IgD-negative memory B cell (primary cell): Measurements from ENCODE around the gene RYR3. TPM values are rescaled to one million over a fixed set of nuclear protein-coding genes. Genes with fewer than 3 reads are reported as not detected.

Experiments used
- H3K27ac Mint-ChIP-seq, 3 donors: one replicate each; pipeline ENCODE4 v1.8.0; 2020 to 2022; ENCODE audit warnings: mild to moderate bottlenecking in 3 of 3, mixed read lengths in 3 of 3, moderate library complexity in 1 of 3
- H3K27me3 Mint-ChIP-seq: one replicate; pipeline ENCODE4 v1.8.0; 2021; ENCODE audit warnings: mixed read lengths
- H3K36me3 Mint-ChIP-seq: one replicate; pipeline ENCODE4 v1.8.0; 2020; ENCODE audit warnings: mild to moderate bottlenecking, mixed read lengths
- H3K4me1 Mint-ChIP-seq, 3 donors: one replicate each; pipeline ENCODE4 v1.8.0; 2020 to 2022; ENCODE audit warnings: mixed read lengths in 3 of 3, mild to moderate bottlenecking in 1 of 3
- H3K4me3 Mint-ChIP-seq, 4 donors: one replicate each; pipeline ENCODE4 v1.8.0; 2020 to 2022; ENCODE audit warnings: mild to moderate bottlenecking in 4 of 4, mixed read lengths in 4 of 4, moderate library complexity in 3 of 4
- H3K9me3 Mint-ChIP-seq, 3 donors: one replicate each; pipeline ENCODE4 v1.8.0; 2020 to 2021; ENCODE audit warnings: mixed read lengths in 3 of 3, mild to moderate bottlenecking in 1 of 3
- polyA plus RNA-seq: library from polyadenylated mRNA; unstranded; fragments of 300-500 nt; fragmentation: Illumina TruSeq; gene quantifications from one replicate; pipeline ENCODE4 v1.2.3, GENCODE V29; 2021

The RYR3 gene
- polyA plus RNA-seq, 1 donor from 2014 or later = 0.08 TPM

GRCh38 chr15:33852570-33852969 lies 541.8 kb downstream of the RYR3 start:
- no peaks in the 10 kb centered on the region for H3K27me3 Mint-ChIP-seq
- H3K9me3 Mint-ChIP-seq = no peaks in the 10 kb centered on the region
- peaks cover 2% of the 10 kb centered on the region for H3K36me3 Mint-ChIP-seq
- H3K4me1 Mint-ChIP-seq = no peaks in the 10 kb centered on the region
- H3K27ac Mint-ChIP-seq = no peak overlapping the region
- H3K4me3 Mint-ChIP-seq = no peak overlapping the region

DNA sequence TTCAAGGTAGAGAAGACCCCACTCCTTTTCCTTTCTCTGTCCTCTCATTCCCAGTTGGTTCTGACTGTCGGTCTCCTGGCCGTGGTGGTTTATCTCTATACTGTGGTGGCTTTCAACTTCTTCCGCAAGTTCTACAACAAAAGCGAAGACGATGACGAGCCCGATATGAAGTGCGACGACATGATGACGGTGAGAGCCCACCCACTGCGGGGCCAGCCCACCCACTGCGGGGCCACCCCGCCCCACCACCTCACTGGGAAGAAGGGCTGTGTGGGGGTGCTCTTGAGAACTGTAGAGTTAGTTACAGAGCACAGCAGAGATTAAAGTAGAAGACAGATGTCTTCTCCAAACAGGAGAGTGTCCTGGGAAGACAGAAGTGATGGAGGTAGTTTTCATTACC lies 547.0 kb downstream of the RYR3 start:
- Mint-ChIP-seq H3K9me3 (no peaks in the 10 kb centered on the region), H3K36me3 (peaks cover 14% of the 10 kb centered on the region), H3K4me3 (no peak overlapping the region), H3K4me1 (no peaks in the 10 kb centered on the region), H3K27me3 (no peaks in the 10 kb centered on the region), H3K27ac (no peak overlapping the region)

- no peak overlapping the region for H3K27ac Mint-ChIP-seq
- H3K36me3 Mint-ChIP-seq = peaks cover 18% of the 10 kb centered on the region
- no peaks in the 10 kb centered on the region for H3K27me3 Mint-ChIP-seq
- no peaks in the 10 kb centered on the region for H3K9me3 Mint-ChIP-seq
- no peak overlapping the region for H3K4me3 Mint-ChIP-seq
- no peaks in the 10 kb centered on the region for H3K4me1 Mint-ChIP-seq
Observed at GRCh38 chr15:33858836-33859235, 548.1 kb downstream of the RYR3 start.

GRCh38 chr15:33859992-33860545 lies 549.3 kb downstream of the RYR3 start:
- Mint-ChIP-seq H3K4me3 (no peak overlapping the region), H3K27ac (no peak overlapping the region), H3K9me3 (no peaks in the 10 kb centered on the region), H3K36me3 (peaks cover 26% of the 10 kb centered on the region), H3K27me3 (no peaks in the 10 kb centered on the region), H3K4me1 (no peaks in the 10 kb centered on the region)

DNA sequence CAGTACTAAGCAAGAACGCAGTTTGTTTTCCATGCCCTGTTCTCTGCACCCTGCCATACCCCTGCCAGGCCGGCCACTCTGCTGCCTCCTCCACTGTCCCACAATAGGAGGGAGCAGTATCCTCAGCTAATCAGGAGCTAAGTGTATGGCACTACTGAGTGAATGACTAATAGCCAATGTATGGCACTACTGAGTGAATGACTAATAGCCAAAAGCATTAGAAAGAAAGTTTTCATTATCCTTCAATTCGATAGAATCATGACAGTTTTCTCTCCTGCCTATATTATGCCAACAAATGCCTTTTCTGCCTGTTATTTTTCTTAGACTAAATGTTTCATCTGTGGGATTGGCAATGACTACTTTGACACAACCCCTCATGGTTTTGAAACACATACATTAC lies 550.0 kb downstream of the RYR3 start:
- Mint-ChIP-seq H3K36me3 (peaks cover 26% of the 10 kb centered on the region), H3K27me3 (no peaks in the 10 kb centered on the region), H3K27ac (no peak overlapping the region)

DNA sequence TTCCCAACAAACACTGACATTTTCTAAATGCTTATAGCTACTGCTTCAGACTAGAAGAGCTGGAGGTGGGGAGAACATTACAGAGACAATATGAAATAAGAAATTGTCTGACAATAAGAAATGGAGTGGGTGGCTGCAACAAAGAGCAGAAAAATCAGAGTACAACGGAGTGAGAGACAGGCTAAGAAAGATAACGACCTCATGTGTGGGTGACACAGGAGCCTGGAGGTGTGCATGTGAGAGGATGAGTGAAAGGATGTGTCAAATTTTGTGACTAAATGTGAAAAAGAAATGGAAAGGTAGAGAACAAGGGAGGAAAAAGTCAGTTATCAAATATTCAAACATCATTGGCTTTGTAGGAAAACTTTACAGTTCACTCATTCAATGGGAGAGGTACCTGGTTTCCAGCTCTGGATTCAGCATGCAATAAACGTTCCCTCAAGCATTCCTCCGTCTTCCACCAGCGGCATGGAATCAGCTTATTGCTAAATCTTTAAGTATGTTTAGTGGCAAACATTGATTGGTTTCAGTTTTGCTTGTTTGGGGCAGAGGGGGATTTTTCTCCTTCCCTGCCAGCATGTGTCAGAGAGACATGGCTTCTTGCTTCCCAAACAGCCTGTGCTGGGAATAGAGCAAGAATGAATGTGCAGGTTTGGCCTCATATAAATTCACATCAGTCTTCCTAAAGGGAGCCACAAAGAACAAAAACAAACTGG lies 553.8 kb downstream of the RYR3 start:
- no peaks in the 10 kb centered on the region for H3K4me1 Mint-ChIP-seq
- no peaks in the 10 kb centered on the region for H3K9me3 Mint-ChIP-seq
- H3K27me3 Mint-ChIP-seq = no peaks in the 10 kb centered on the region
- peaks cover 22% of the 10 kb centered on the region for H3K36me3 Mint-ChIP-seq
- H3K27ac Mint-ChIP-seq = no peak overlapping the region
- H3K4me3 Mint-ChIP-seq = no peak overlapping the region

More for the DNA sequence above, 550.0 kb downstream of the RYR3 start:
- H3K4me1 Mint-ChIP-seq = no peaks in the 10 kb centered on the region
- no peaks in the 10 kb centered on the region for H3K9me3 Mint-ChIP-seq
- no peak overlapping the region for H3K4me3 Mint-ChIP-seq

- Mint-ChIP-seq H3K36me3 (peaks cover 20% of the 10 kb centered on the region), H3K9me3 (no peaks in the 10 kb centered on the region), H3K4me1 (no peaks in the 10 kb centered on the region), H3K27ac (peak overlapping the region in 1 of 3 donors; percentile 50), H3K4me3 (no peak overlapping the region), H3K27me3 (no peaks in the 10 kb centered on the region)
Observed at GRCh38 chr15:33865416-33865815, 554.6 kb downstream of the RYR3 start.

DNA sequence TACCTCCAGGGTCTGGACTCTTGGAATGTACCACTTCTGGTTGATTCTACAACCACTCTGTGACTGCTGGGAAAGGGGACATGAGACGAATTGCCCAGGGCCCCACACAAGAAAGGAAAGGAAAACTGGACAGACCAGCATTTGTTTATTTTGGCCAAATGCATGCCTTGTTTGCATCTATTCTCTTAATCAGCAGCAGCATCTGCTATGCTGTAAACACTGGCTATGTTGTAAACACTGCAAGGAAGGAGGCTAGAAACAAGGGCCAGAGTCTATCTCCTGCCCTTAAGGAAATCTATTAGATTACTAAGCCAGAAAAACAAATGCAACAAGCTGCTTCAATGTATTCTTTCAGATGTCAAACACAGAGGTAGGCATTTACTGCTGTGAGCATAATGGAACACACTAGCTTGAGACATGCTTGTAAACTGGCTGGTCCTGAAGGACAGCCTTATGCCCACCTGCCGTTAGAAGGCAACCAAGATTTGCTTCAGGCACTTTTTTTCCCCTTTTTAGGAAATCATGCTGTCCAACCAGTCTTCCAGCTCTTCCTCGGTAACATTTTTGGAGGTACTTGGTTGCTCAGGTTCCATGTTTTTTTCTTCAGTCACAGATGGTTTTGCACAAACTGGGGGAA lies 555.5 kb downstream of the RYR3 start:
- H3K36me3 Mint-ChIP-seq = peaks cover 20% of the 10 kb centered on the region
- no peaks in the 10 kb centered on the region for H3K4me1 Mint-ChIP-seq
- no peaks in the 10 kb centered on the region for H3K9me3 Mint-ChIP-seq
- no peak overlapping the region for H3K27ac Mint-ChIP-seq
- H3K4me3 Mint-ChIP-seq = no peak overlapping the region
- no peaks in the 10 kb centered on the region for H3K27me3 Mint-ChIP-seq

DNA sequence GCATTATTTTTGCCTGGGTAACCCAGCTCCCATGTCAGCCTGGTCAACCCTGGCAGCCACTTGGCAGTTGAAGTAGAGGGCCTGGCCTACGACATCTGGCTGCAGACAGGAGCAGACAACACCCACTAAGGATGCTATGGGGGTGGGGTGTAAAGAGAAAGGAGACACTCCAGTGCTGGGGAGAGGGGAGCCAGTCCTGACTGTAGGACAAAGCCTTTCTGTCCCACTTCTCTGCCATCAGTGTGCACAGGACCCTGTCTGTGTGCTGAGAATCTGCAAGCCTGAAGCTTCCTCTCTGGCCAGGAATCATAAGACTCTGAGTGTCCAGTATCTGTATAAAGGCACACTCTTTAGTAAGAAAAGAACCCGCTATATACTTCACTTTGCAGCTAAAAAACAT lies 561.2 kb downstream of the RYR3 start:
- H3K4me1 Mint-ChIP-seq = peaks cover 0 to 6% (median 3%) of the 10 kb centered on the region in 3 donors
- H3K36me3 Mint-ChIP-seq = peaks cover 14% of the 10 kb centered on the region
- no peak overlapping the region for H3K27ac Mint-ChIP-seq
- no peak overlapping the region for H3K4me3 Mint-ChIP-seq
- H3K9me3 Mint-ChIP-seq = no peaks in the 10 kb centered on the region
- H3K27me3 Mint-ChIP-seq = no peaks in the 10 kb centered on the region

- H3K27me3 Mint-ChIP-seq = no peaks in the 10 kb centered on the region
- H3K36me3 Mint-ChIP-seq = peaks cover 14% of the 10 kb centered on the region
- no peak overlapping the region for H3K27ac Mint-ChIP-seq
- H3K4me3 Mint-ChIP-seq = no peak overlapping the region
- no peaks in the 10 kb centered on the region for H3K9me3 Mint-ChIP-seq
- H3K4me1 Mint-ChIP-seq = peaks cover 0 to 6% (median 3%) of the 10 kb centered on the region in 3 donors
Observed at GRCh38 chr15:33872416-33873106, 561.8 kb downstream of the RYR3 start.

DNA sequence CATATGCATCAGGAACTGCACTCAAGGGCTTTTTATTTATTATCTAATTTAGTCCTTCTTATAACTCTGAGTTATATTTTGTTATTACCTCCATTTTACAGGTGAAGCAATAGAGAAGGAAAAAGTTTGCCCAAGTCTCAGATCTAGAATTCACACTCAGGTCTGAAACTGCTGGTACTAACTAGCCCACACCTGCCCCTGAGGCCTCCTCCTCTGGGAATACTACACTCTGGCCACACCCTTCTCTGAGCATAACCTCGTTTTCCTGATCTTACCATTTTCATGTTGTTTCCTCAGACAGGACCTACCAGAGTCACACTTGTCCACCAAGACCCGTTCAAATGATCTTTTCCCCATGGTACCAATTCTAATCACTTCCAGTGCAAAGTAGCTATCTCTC lies 563.4 kb downstream of the RYR3 start:
- H3K4me3 Mint-ChIP-seq = peak overlapping the region in 1 of 4 donors; percentile 9
- H3K9me3 Mint-ChIP-seq = no peaks in the 10 kb centered on the region
- H3K4me1 Mint-ChIP-seq = peaks cover 0 to 6% (median 3%) of the 10 kb centered on the region in 3 donors
- no peaks in the 10 kb centered on the region for H3K27me3 Mint-ChIP-seq
- no peak overlapping the region for H3K27ac Mint-ChIP-seq
- peaks cover 14% of the 10 kb centered on the region for H3K36me3 Mint-ChIP-seq

GRCh38 chr15:33882921-33883320 lies 572.2 kb downstream of the RYR3 start:
- H3K4me3 Mint-ChIP-seq = no peak overlapping the region
- H3K4me1 Mint-ChIP-seq = peaks cover 0 to 8% (median 0%) of the 10 kb centered on the region in 3 donors
- H3K36me3 Mint-ChIP-seq = peaks cover 4% of the 10 kb centered on the region
- peak overlapping the region in 1 of 3 donors; percentile 47 for H3K27ac Mint-ChIP-seq
- H3K27me3 Mint-ChIP-seq = no peaks in the 10 kb centered on the region
- peaks cover 1 to 10% (median 4%) of the 10 kb centered on the region in 3 donors for H3K9me3 Mint-ChIP-seq

GRCh38 chr15:33888176-33888575 lies 577.4 kb downstream of the RYR3 start:
- no peak overlapping the region for H3K4me3 Mint-ChIP-seq
- peaks cover 1 to 10% (median 4%) of the 10 kb centered on the region in 3 donors for H3K9me3 Mint-ChIP-seq
- H3K36me3 Mint-ChIP-seq = no peaks in the 10 kb centered on the region
- H3K27ac Mint-ChIP-seq = no peak overlapping the region
- no peaks in the 10 kb centered on the region for H3K27me3 Mint-ChIP-seq
- peaks cover 0 to 3% (median 0%) of the 10 kb centered on the region in 3 donors for H3K4me1 Mint-ChIP-seq

DNA sequence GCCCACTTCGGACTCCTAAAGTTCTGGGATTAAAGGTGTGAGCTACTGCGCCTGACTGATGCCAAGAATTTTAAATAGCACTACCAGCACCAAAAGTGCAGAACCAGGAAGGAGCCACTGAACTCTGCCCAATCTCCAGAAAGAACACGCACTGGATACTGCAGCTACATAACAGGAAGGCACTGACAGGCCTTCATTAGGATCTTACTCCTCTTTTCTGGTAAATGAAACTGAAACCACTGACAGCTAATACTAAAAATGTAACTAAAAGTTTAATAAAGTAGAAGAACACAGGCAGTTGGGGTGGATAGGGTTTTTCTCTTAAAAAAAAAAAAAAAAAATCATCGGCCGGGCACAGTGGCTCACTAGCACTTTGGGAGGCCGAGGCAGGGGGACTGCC lies 583.4 kb downstream of the RYR3 start:
- Mint-ChIP-seq H3K36me3 (no peaks in the 10 kb centered on the region), H3K27ac (no peak overlapping the region), H3K4me3 (no peak overlapping the region), H3K4me1 (peaks cover 0 to 6% (median 4%) of the 10 kb centered on the region in 3 donors), H3K27me3 (no peaks in the 10 kb centered on the region), H3K9me3 (no peaks in the 10 kb centered on the region)

GRCh38 chr15:33902043-33902442 lies 591.3 kb downstream of the RYR3 start:
- Mint-ChIP-seq H3K4me1 (peaks cover 4 to 7% (median 4%) of the 10 kb centered on the region in 3 donors), H3K9me3 (no peaks in the 10 kb centered on the region), H3K27ac (no peak overlapping the region), H3K36me3 (no peaks in the 10 kb centered on the region), H3K4me3 (no peak overlapping the region), H3K27me3 (peaks cover 1% of the 10 kb centered on the region)
